ENCODE results near the gene PRKN. TPM values are rescaled to one million over a fixed set of nuclear protein-coding genes. Genes with fewer than 3 reads are reported as not detected.
"Not testable (repeated sequence)": the region's sequence is repeated elsewhere in the genome, so short reads cannot be mapped to it uniquely, and the experiment has no call there.

Gene PRKN
- total RNA-seq, 1 donor from 2014 or later = 0.93 TPM

- DNase-seq (ENCODE audit: extremely low read depth, low read depth, low spot score) = no peak
Measured at GRCh38 chr6:161544801-161545480, 1182.6 kb downstream of the PRKN start.

- no peak for DNase-seq (ENCODE audit: extremely low read depth, low read depth, low spot score)
Measured at GRCh38 chr6:161543684-161544309, 1183.8 kb downstream of the PRKN start.

GRCh38 chr6:161542346-161542980 lies 1185.1 kb downstream of the PRKN start:
- no peak for DNase-seq (ENCODE audit: extremely low read depth, low read depth, low spot score)

GRCh38 chr6:161540532-161540931 lies 1187.0 kb downstream of the PRKN start:
- DNase-seq (ENCODE audit: extremely low read depth, low read depth, low spot score) = no peak

GRCh38 chr6:161536224-161536630 lies 1191.3 kb downstream of the PRKN start:
- DNase-seq (ENCODE audit: extremely low read depth, low read depth, low spot score) = no peak

GRCh38 chr6:161534264-161534873 lies 1193.2 kb downstream of the PRKN start:
- DNase-seq (ENCODE audit: extremely low read depth, low read depth, low spot score) = no peak

- no peak for DNase-seq (ENCODE audit: extremely low read depth, low read depth, low spot score)
Measured at GRCh38 chr6:161533266-161533665, 1194.3 kb downstream of the PRKN start.

GRCh38 chr6:161532536-161532935 lies 1195.0 kb downstream of the PRKN start:
- no peak for DNase-seq (ENCODE audit: extremely low read depth, low read depth, low spot score)

GRCh38 chr6:161526794-161527193 lies 1200.8 kb downstream of the PRKN start:
- no peak for DNase-seq (ENCODE audit: extremely low read depth, low read depth, low spot score)

GRCh38 chr6:161523362-161523761 lies 1204.2 kb downstream of the PRKN start:
- no peak for DNase-seq (ENCODE audit: extremely low read depth, low read depth, low spot score)

- no peak for DNase-seq (ENCODE audit: extremely low read depth, low read depth, low spot score)
Measured at GRCh38 chr6:161522276-161522675, 1205.3 kb downstream of the PRKN start.

- DNase-seq (ENCODE audit: extremely low read depth, low read depth, low spot score) = no peak
Measured at GRCh38 chr6:161511447-161512095, 1216.0 kb downstream of the PRKN start.

GRCh38 chr6:161508341-161508740 lies 1219.2 kb downstream of the PRKN start:
- no peak for DNase-seq (ENCODE audit: extremely low read depth, low read depth, low spot score)

GRCh38 chr6:161507375-161507774 lies 1220.2 kb downstream of the PRKN start:
- DNase-seq (ENCODE audit: extremely low read depth, low read depth, low spot score) = no peak

- DNase-seq (ENCODE audit: extremely low read depth, low read depth, low spot score) = no peak
Measured at GRCh38 chr6:161503570-161503969, 1224.0 kb downstream of the PRKN start.

- no peak for DNase-seq (ENCODE audit: extremely low read depth, low read depth, low spot score)
Measured at GRCh38 chr6:161498881-161499280, 1228.7 kb downstream of the PRKN start.

GRCh38 chr6:161498359-161498758 lies 1229.2 kb downstream of the PRKN start:
- no peak for DNase-seq (ENCODE audit: extremely low read depth, low read depth, low spot score)

- DNase-seq (ENCODE audit: extremely low read depth, low read depth, low spot score) = no peak
Measured at GRCh38 chr6:161496941-161497340, 1230.6 kb downstream of the PRKN start.

GRCh38 chr6:161496271-161496670 lies 1231.3 kb downstream of the PRKN start:
- not testable (repeated sequence) for DNase-seq (ENCODE audit: extremely low read depth, low read depth, low spot score)

GRCh38 chr6:161494566-161494965 lies 1233.0 kb downstream of the PRKN start:
- DNase-seq (ENCODE audit: extremely low read depth, low read depth, low spot score) = no peak

GRCh38 chr6:161493576-161494118 lies 1233.9 kb downstream of the PRKN start:
- no peak for DNase-seq (ENCODE audit: extremely low read depth, low read depth, low spot score)

Data from glomerular endothelial cell (primary cell).